Body of pancreas (tissue), 4 donors: ENCODE measurements around the gene CNTRL. TPM values are rescaled to one million over a fixed set of nuclear protein-coding genes. Genes with fewer than 3 reads are reported as not detected.
A peak's percentile ranks its signal among the peaks of the same experiment; 100 is the strongest.

Source experiments
- ATAC-seq: fragments of 150-250 bp; one replicate; pipeline ENCODE4 v1.9.1; 2016
- DNase-seq, 4 donors: peaks; one replicate each; pipeline ENCODE4 v3.0.0-alpha.2; 2019
- H3K27ac ChIP-seq, 4 donors: fragments of 200-600 bp; sonication (generic); 1 replicate in 3 of 4; 2 replicates in 1 of 4; pipeline versions ENCODE4 v1.5.1 to v1.6.1; 2016 to 2019; ENCODE audit warnings: mild to moderate bottlenecking in 1 of 4, mixed read lengths in 1 of 4, moderate library complexity in 1 of 4
- H3K27me3 ChIP-seq, 2 donors: fragments of 200-600 bp; sonication (generic); one replicate each; pipeline ENCODE4 v1.6.0; 2016; ENCODE audit warnings: mild to moderate bottlenecking in 1 of 2
- H3K36me3 ChIP-seq, 2 donors: fragments of 200-600 bp; sonication (generic); replicated peaks in 1 of 2; 2 replicates each; pipeline ENCODE4 v1.5.1; 2016; ENCODE audit warnings: low read depth in 2 of 2; ENCODE audit not compliant: insufficient read depth in 1 of 2
- H3K4me1 ChIP-seq: fragments of 200-600 bp; sonication (generic); one replicate; pipeline ENCODE4 v1.6.0; 2016
- H3K4me3 ChIP-seq, 2 donors: fragments of 200-600 bp; sonication (generic); 1 replicate in 1 of 2; 2 replicates in 1 of 2; pipeline ENCODE4 v1.5.1; 2016 to 2019
- H3K9me3 ChIP-seq, 3 donors: fragments of 200-600 bp; sonication (generic); 1 replicate in 2 of 3; 2 replicates in 1 of 3; pipeline ENCODE4 v1.5.1; 2016
- CTCF ChIP-seq, 7 experiments: fragments of 450-650 bp in 4 of 7; fragments of 200-600 bp in 3 of 7; sonication (generic) in 3 of 7; IDR thresholded peaks; one replicate each; pipeline ENCODE4 v1.5.1; 2016 to 2019; ENCODE audit warnings: antibody characterized with exemption in 7 of 7
- POLR2A ChIP-seq, 3 donors: fragments of 450-650 bp; IDR thresholded peaks; one replicate each; pipeline ENCODE4 v1.6.1; 2016; ENCODE audit warnings: antibody characterized with exemption in 3 of 3, mild to moderate bottlenecking in 2 of 3
- WGBS, 2 donors: methylation state at CpG; one replicate each; pipeline ENCODE4 v1.1.5; 2017; 5-methylcytosine and 5-hydroxymethylcytosine counted together
- intact Hi-C: fragments of 100-400 bp; cut with DNase I; formaldehyde crosslinking; loops from one replicate; pipeline ENCODE4 v1.15.1; 2023
- total RNA-seq, 2 donors: library from RNA; depleted of rRNA; stranded (reverse); fragments of >200 nt; gene quantifications; one replicate each; pipeline ENCODE4 v1.1.0, GENCODE V29; 2016

CNTRL gene
- total RNA-seq, 2 donors from 2014 or later: 16.1 to 20.8 TPM

- H3K27ac ChIP-seq: no peak overlapping the region
- 27 to 31% methylated on average over 4 of the region's 4 CpGs for WGBS, 2 donors
- H3K4me3 ChIP-seq: no peak overlapping the region
- intact Hi-C loops: no loop called here
- H3K36me3 ChIP-seq: no peaks in the 10 kb centered on the region
- TF ChIP-seq CTCF (IDR thresholded peaks at IDR 0.05) (no peak), POLR2A (IDR thresholded peaks at IDR 0.05) (no peak)
- ATAC-seq (no peak), DNase-seq (no peak)
- H3K4me1 ChIP-seq: peaks cover 73% of the 10 kb centered on the region
- H3K27me3 ChIP-seq: no peaks in the 10 kb centered on the region
- H3K9me3 ChIP-seq: no peaks in the 10 kb centered on the region
Observed at GRCh38 chr9:121196389-121196788, 121.6 kb downstream of the CNTRL start.

- Histone ChIP-seq H3K4me3 (no peak overlapping the region), H3K27ac (no peak overlapping the region), H3K9me3 (no peaks in the 10 kb centered on the region), H3K4me1 (peaks cover 71% of the 10 kb centered on the region), H3K27me3 (no peaks in the 10 kb centered on the region), H3K36me3 (no peaks in the 10 kb centered on the region)
- DNase-seq (no peak), ATAC-seq (no peak)
- WGBS, 2 donors: 90 to 92% methylated on average over 1 of the region's 1 CpG
- TF ChIP-seq POLR2A (IDR thresholded peaks at IDR 0.05) (no peak), CTCF (IDR thresholded peaks at IDR 0.05) (no peak)
- intact Hi-C loops: no loop called here
Observed at GRCh38 chr9:121197132-121197531, 122.4 kb downstream of the CNTRL start.

- TF ChIP-seq CTCF (IDR thresholded peaks at IDR 0.05) (no peak), POLR2A (IDR thresholded peaks at IDR 0.05) (no peak)
- no peak for ATAC-seq
- Histone ChIP-seq H3K4me3 (no peak overlapping the region), H3K9me3 (no peaks in the 10 kb centered on the region), H3K27me3 (no peaks in the 10 kb centered on the region), H3K4me1 (peaks cover 65% of the 10 kb centered on the region), H3K27ac (no peak overlapping the region), H3K36me3 (no peaks in the 10 kb centered on the region)
- intact Hi-C loops: no loop called here
- DNase-seq: no peak
- 19 to 20% methylated on average over 4 of the region's 4 CpGs for WGBS, 2 donors
Observed at GRCh38 chr9:121198512-121199042, 123.8 kb downstream of the CNTRL start.

- 9 to 12% methylated on average over 2 of the region's 2 CpGs for WGBS, 2 donors
- H3K4me1 ChIP-seq: peaks cover 53% of the 10 kb centered on the region
Observed at GRCh38 chr9:121199921-121200320, 125.2 kb downstream of the CNTRL start.

More at GRCh38 chr9:121199921-121200320, 125.2 kb downstream of the CNTRL start:
- no peaks in the 10 kb centered on the region for H3K9me3 ChIP-seq
- H3K27me3 ChIP-seq: no peaks in the 10 kb centered on the region
- no peak overlapping the region for H3K4me3 ChIP-seq
- TF ChIP-seq CTCF (IDR thresholded peaks at IDR 0.05): no peak
- no peak for TF ChIP-seq POLR2A (IDR thresholded peaks at IDR 0.05)
- DNase-seq (no peak), ATAC-seq (no peak)
- H3K36me3 ChIP-seq: no peaks in the 10 kb centered on the region
- intact Hi-C loops: no loop called here
- peak overlapping the region in 1 of 4 donors; percentile 95 for H3K27ac ChIP-seq
